ENCODE measurements around the gene QKI. TPM values are rescaled to one million over a fixed set of nuclear protein-coding genes. Genes with fewer than 3 reads are reported as not detected.

Gene QKI
- total and polyA plus RNA-seq, 2 donors (not counting 3 experiments of a cell fraction or from before 2014, with no cell fraction given) = 178 to 232 TPM

- POLR2A ChIA-PET = interaction anchor here (0.7 kb wide), 1 partner anchor 59 kb away, joined by 4 read pairs; no protein-coding TSS in a partner anchor
Observed at GRCh38 chr6:163414946-163415619, 565 bp downstream of the QKI start.

More at GRCh38 chr6:163414946-163415619, 565 bp downstream of the QKI start:
- H3K9ac ChIP-seq (replicated peaks; ENCODE audit: extremely low read depth, insufficient read depth, low read length) = peak overlapping the region; percentile 98
- H3K27me3 ChIP-seq (ENCODE audit: control insufficient read depth in 2 of 2, insufficient read depth in 2 of 2, low read length in 2 of 2) = no peaks in the 10 kb centered on the region
- H3K9me1 ChIP-seq (replicated peaks; ENCODE audit: control insufficient read depth, extremely low read depth, insufficient read depth, low read length) = no peaks in the 10 kb centered on the region
- peaks cover 7% of the 10 kb centered on the region for H4K20me1 ChIP-seq (replicated peaks; ENCODE audit: control insufficient read depth, extremely low read depth, insufficient read depth, low read length)
- H3K4me1 ChIP-seq (ENCODE audit: control insufficient read depth, extremely low read depth, insufficient read depth, low read length) = peaks cover 35% of the 10 kb centered on the region
- TF ChIP-seq JUN (IDR thresholded peaks at IDR 0.05; ENCODE audit: borderline replicate concordance, insufficient read depth, insufficient read length, low read depth) = no peak
- TF ChIP-seq MYC (IDR thresholded peaks at IDR 0.05; ENCODE audit: low read depth, low read length) = no peak
- no peak for TF ChIP-seq GATA2 (IDR thresholded peaks at IDR 0.05; ENCODE audit: insufficient read depth, insufficient read length, low read depth, low read length)
- TF ChIP-seq POLR2A (IDR thresholded peaks at IDR 0.05; ENCODE audit: low read depth, low read length) = no peak
- TF ChIP-seq CTCF (IDR thresholded peaks at IDR 0.05; ENCODE audit: extremely low read depth in 1 of 2, insufficient read depth in 1 of 2, low read depth in 1 of 2, low read length in 2 of 2) = no peak
- H3K36me3 ChIP-seq (ENCODE audit: control insufficient read depth in 2 of 2, extremely low read depth in 1 of 2, insufficient read depth in 2 of 2, low read length in 2 of 2) = no peaks in the 10 kb centered on the region
- CTCF ChIA-PET = interaction anchor here (0.7 to 3.6 kb wide), 4 partner anchors 10 to 245 kb away, joined by 3 to 31 read pairs (median 9); no protein-coding TSS in a partner anchor
- peaks cover 55% of the 10 kb centered on the region for H3K79me2 ChIP-seq (ENCODE audit: control insufficient read depth, insufficient read depth, low read length)
- H3K4me3 ChIP-seq (replicated peaks in 1 of 3; ENCODE audit: insufficient read depth in 1 of 3, low read depth in 1 of 3, low read length in 3 of 3) = peak overlapping the region; percentile 84 to 94 (median 92)
- no peak overlapping the region for H2AFZ ChIP-seq (ENCODE audit: low read depth, low read length)
- H3K9me3 ChIP-seq (replicated peaks; ENCODE audit: control insufficient read depth, insufficient read depth, low read length) = no peaks in the 10 kb centered on the region
- dilution Hi-C loops (cut with MboI; ENCODE audit: extremely low pct_ligation_motif_present, low sequenced_read_pairs) (no loop called here), intact Hi-C loops (cut with micrococcal nuclease) (loop anchor here (5.0 to 10.0 kb wide), 4 partner anchors 690 to 1632 kb away; partner anchors contain the start of genes PACRG and PRKN)
- no TSS peak for BruUV-seq (replicated peaks)
- H3K27ac ChIP-seq (ENCODE audit: insufficient read depth, low read depth, low read length) = peak overlapping the region; percentile 71
- no peak for DNase-seq (ENCODE audit: low read depth, low spot score)
- FAIRE-seq = no peak
- H3K4me2 ChIP-seq (ENCODE audit: insufficient read depth, low read length) = no peak overlapping the region

Data from endothelial cell of umbilical vein (primary cell).